ENCODE results near the gene MGMT.

The MGMT gene

GRCh38 chr10:129602938-129603535, 136.0 kb downstream of the MGMT start:
- no peak for DNase-seq

- DNase-seq: no peak
Measured at GRCh38 chr10:129604333-129605032, 137.4 kb downstream of the MGMT start.

GRCh38 chr10:129605266-129605985, 138.4 kb downstream of the MGMT start:
- no peak for DNase-seq

GRCh38 chr10:129605986-129606518, 139.0 kb downstream of the MGMT start:
- DNase-seq: no peak

GRCh38 chr10:129607607-129608109, 140.6 kb downstream of the MGMT start:
- DNase-seq: no peak

GRCh38 chr10:129608653-129609052, 141.6 kb downstream of the MGMT start:
- DNase-seq: no peak

GRCh38 chr10:129609551-129609950, 142.5 kb downstream of the MGMT start:
- no peak for DNase-seq

GRCh38 chr10:129612481-129613109, 145.6 kb downstream of the MGMT start:
- no peak for DNase-seq

- DNase-seq: no peak
Measured at GRCh38 chr10:129613377-129613980, 146.4 kb downstream of the MGMT start.

- no peak for DNase-seq
Measured at GRCh38 chr10:129614341-129614740, 147.3 kb downstream of the MGMT start.

GRCh38 chr10:129615381-129615780, 148.3 kb downstream of the MGMT start:
- DNase-seq: no peak

- DNase-seq: no peak
Measured at GRCh38 chr10:129615921-129616525, 149.0 kb downstream of the MGMT start.

- no peak for DNase-seq
Measured at GRCh38 chr10:129617768-129618167, 150.7 kb downstream of the MGMT start.

- no peak for DNase-seq
Measured at GRCh38 chr10:129621062-129621461, 154.0 kb downstream of the MGMT start.

- no peak for DNase-seq
Measured at GRCh38 chr10:129621693-129622092, 154.7 kb downstream of the MGMT start.

- DNase-seq: no peak
Measured at GRCh38 chr10:129622291-129622690, 155.2 kb downstream of the MGMT start.

GRCh38 chr10:129622736-129623135, 155.7 kb downstream of the MGMT start:
- no peak for DNase-seq

GRCh38 chr10:129624526-129624925, 157.5 kb downstream of the MGMT start:
- no peak for DNase-seq

GRCh38 chr10:129626309-129626708, 159.3 kb downstream of the MGMT start:
- DNase-seq: no peak

GRCh38 chr10:129626796-129627435, 159.9 kb downstream of the MGMT start:
- DNase-seq: no peak

- DNase-seq: no peak
Measured at GRCh38 chr10:129627442-129627841, 160.4 kb downstream of the MGMT start.

GRCh38 chr10:129628823-129629222, 161.8 kb downstream of the MGMT start:
- no peak for DNase-seq

Data from CD4-positive, alpha-beta T cell treated with Interleukin-17A for 1 hour (primary cell).